HEK293T (cell line): ENCODE results near the gene ACOX3.

Experiments used
- HDGF ChIP-seq: fragments of 450-650 bp; IDR thresholded peaks from 2 replicates; pipeline ENCODE4 v1.6.1; 2017; ENCODE audit warnings: antibody characterized with exemption, borderline replicate concordance
- SUZ12 ChIP-seq: fragments of 450-650 bp; IDR thresholded peaks from 2 replicates; pipeline ENCODE4 v1.6.1; 2016; ENCODE audit warnings: mild to moderate bottlenecking

GRCh38 chr4:8465615-8466611, 25.4 kb upstream of the ACOX3 start:
- TF ChIP-seq HDGF (no peak), SUZ12 (no peak)
